GM18909 (cell line): Measurements from ENCODE around the gene EEF1AKMT2.
A peak's percentile ranks its signal among the peaks of the same experiment; 100 is the strongest.

Experiments
- ATAC-seq: cut with Tn5 transposase; IDR thresholded peaks from one replicate; pipeline ENCODE4 v1.9.1; 2021; ENCODE audit warnings: mild to moderate bottlenecking; ENCODE audit not compliant: unreplicated experiment, poor library complexity

The EEF1AKMT2 gene

DNA sequence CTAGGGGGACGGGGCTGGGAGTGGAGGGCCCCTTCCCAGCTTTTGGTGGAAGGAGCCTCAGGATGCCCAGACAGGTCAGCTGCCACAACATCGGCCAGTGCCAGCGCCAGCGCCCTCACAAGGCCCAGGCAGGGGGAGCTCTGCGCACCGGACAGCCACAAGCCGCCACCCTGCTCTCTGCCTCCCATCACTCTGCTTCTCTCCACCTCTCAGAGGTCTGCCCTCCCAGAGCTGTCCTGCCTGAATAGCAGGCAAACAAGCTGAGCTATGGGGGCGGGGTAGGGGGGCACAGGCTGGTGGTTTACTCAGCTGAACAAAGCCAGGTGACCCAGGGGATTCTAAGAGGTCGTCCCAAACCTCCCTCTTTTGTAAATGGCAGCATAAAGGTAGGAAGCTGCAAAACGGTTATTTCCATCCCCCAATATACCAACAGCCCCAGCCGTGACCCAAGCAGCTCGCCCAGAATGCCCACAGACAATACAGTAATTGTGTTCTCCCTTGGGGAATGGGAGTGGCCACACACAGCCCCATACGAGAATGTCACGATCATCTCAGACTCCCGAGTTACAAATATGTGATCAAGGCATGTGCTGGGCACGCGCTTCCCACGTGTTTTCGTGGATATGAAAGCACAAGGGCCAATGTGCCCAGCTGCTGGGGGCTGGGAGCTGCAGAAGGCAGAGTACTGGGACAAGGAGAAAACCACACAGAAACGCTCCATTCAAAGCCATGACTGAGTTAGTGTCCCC, 67.2 kb downstream of the EEF1AKMT2 start:
- ATAC-seq, result no peak

DNA sequence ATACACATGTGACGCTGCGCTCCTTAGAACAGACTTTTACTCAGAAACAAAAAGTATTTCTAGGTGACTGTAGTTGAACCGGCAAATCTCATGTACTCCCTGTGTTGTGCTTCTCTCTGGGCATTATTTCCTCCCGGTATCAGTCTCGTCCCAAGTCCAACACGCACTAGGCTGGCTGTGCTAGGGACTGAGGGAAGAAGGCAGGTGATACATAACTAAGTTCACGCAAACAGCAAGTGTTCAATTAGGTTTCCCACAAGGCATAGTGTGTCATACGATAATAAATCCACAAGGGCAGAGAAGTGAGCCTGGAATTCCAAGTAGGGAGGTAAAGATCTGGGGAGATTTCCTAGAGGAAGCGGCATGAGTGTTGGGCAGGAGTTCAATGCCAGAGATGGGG, 67.9 kb downstream of the EEF1AKMT2 start:
- no peak for ATAC-seq

DNA sequence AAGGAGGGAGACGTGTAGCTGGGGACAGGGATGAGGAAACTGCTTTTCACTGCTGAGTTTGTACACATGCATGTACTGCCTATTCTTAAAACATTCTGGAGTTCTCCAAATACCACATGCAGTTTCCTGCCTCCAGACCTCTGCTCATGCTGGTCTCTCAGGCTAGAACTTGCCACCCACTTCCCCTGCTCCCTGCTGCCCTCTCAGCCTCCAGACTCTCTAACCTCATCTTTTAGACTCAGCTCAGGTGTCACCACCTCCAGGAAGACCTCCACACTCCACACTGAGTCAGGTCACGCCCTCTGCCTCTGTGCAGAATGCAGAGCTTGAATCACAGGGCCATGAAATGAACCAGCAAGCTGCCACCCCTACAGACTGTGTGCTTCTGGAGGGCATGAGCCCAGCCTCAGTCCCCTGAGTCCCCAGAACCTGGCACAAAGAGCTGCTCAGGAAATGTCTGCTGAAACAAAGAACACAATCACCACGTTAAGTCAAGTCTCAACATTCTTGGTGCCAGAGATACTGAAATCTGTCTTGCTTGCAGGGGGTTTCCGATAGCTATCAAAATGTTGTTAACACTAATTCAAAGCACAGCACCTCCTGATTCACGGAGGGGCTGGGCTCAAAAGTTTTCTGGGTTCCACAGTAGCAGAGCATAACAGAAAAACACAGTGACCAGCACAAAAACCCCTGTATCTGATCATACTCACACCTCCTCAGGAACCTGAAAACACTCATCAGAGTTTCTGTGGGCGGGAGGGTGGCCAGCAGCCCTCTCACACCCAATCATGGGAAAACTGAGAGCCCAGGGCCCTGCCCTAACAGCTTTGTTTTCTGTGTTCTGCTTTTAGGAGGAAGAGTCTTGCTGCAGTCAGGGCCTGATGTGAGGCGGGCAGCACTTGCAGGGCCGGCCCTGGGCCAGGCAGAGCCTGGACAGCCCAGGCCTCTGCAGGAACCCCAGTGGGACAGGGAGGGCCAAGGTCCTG, 68.6 kb downstream of the EEF1AKMT2 start:
- ATAC-seq, result peak; percentile 74

DNA sequence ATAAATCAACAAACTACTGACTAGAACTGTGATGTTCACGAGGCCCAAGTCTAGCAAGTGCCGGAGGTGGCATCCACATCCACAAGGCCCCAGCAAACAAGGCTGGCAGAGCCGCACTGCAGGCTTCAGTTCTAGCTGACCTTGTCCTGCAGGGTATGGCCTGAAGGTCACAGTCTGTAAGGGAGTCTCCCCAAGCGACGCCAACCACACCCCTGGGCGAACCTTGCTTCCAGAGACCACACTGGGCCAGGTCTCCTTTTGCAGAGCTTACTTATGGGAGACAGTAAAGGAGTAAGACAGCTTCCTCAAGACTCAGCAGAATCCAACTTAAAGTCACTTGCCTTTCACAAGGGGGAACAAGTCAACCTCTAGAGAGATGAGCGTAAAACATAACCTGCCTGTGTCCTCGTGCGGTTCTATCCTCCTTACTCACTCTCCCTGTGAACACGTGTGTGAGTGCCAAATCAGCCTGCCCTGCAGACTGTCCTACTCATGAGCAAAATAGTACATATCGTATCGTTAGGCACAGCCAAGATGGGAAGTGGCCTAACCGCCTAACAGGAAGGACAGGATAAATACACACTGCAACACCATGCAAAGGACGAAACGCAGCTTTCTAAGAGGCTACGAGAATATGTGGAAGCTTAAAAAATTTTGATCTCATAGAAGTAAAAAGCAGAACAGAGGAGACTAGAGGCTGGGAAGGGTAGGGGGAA, 70.2 kb downstream of the EEF1AKMT2 start:
- no peak for ATAC-seq

DNA sequence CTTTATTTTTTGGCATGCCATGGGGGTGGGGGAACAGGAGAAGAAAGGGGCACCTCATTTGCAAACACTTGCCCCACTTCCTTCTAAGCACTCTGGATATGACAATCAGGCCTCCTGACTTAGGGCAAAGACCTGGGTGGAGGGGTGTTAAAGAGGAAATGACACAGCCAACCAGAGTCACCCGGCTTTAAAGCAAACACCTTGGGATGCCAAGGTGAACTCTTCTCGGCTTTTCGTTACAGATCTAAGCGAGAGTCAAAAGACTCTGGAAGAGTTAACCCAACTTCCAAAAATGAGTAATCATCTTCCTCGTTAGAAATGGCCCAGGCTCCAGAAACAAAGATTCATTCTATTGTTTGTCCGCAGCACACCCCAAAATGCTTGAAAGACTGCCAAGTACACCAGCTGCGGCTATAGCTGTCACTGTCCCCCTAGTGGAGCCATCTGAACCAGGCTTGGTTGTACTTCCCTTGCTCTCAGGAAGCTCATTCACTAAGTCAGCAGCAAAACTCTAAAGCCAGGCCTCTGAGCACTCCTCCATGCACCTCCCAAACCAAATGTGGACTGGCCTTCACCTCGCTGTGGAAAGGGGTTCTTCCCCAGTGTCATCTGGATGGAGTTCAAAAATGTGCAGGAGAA, 72.4 kb downstream of the EEF1AKMT2 start:
- peak; percentile 46 for ATAC-seq

DNA sequence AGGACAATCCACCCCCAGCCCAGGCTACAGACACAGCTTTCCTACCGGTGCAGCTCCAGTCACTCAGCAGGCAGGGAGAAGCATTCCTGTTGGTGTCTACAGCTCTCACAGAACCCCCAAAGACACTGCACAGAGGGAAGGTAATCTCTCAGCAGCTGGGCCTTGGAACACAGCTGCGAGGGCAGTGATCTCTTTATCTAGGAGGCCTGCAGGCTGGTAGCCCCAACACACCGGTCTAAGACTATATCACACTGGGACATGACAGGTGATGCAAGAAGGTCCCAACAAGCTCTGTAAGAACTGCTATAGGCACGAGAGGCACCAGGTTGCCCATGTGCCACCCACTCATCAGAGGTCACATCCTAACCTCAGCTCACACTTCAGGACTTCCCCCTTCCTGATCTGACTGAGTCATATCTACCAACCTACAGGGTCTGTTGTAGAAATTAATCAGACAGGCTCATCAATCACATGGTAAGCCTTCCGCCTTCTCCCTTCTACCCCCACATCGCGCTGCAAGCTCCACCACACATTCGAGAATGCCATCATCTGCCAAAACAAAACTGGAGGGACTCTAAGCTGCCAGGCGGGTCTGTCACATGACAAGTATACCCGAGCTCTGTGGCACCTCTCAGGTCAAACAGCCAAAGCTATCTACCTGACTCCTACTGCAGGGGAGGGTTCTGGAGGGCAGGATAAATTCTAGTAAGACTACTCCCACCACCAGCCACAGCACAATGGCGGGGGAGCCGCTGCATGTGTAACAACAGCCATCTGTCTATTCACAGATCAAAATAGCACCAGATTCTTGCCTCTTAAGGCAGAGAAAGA, 73.6 kb downstream of the EEF1AKMT2 start:
- peak; percentile 65 for ATAC-seq

DNA sequence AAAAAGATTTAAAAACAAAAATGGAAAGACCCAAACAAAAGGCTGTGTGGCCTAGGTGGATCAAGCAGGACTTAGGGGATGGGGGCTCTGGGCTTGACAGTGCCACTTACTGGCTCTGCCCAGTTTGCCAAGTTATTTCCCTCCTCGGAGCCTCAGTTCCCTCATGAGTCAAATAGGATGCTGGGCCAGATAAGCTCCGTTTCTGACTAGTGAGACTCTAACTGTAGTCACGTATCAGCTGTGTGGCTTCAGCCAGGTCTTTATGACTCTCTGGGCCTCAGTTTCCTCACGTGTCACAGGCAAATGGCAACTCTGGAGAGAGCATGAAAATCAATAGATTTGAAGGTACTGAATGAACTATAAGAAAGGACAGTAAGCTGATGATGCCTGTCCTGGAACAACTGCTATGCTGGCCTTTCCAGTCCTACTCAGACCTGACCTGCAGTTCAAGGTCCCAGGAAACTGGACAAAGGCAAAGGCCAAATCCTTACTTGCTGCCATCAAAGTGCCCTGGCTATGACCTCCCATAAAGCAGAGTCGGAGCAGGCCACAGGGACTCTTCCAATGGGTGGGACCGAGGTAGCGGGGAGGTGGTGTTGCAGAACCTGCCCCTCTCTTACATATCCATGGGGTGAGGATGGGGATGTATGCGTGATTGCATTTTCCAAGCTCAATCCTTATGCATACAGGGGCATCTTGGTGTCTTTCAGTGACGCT, 74.5 kb downstream of the EEF1AKMT2 start:
- ATAC-seq, result no peak

DNA sequence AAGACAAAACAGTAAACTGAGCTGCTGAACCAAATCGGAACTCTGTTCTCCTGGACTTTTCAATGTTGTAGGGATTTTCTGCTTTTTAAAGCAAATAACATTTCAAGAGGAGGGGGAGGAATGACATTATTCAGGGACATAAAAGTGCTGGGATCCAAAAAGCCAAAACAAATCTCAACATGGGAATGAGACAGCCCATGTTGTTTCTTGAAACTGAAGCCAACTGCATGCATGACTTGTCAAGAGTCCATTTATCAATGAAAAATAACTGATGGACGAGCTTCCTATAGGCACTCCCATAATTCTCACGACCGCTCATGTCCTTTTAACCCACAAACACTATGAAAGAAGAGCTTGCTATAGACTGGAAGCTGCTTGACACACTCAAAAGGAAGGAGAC, 75.3 kb downstream of the EEF1AKMT2 start:
- no peak for ATAC-seq

DNA sequence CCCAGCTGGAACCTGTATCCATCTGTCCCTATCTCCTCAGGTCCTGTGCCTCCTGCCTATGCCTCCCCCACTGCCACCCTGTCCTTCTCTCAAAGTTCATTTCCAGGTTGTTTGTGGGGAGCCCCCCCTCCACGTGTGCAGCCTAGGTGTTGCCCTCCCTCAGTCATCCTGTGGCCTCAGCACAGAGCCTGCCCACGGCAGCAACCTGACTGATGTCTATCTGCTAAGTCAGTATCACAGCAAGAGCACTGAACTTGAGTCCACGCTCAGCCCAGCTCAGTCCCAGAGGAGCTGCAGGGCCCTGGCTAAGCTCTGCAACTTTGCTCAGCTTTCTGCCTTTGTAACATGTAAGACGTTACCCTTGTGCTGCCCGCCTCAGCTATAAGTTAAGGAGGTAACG, 76.2 kb downstream of the EEF1AKMT2 start:
- ATAC-seq, result no peak

DNA sequence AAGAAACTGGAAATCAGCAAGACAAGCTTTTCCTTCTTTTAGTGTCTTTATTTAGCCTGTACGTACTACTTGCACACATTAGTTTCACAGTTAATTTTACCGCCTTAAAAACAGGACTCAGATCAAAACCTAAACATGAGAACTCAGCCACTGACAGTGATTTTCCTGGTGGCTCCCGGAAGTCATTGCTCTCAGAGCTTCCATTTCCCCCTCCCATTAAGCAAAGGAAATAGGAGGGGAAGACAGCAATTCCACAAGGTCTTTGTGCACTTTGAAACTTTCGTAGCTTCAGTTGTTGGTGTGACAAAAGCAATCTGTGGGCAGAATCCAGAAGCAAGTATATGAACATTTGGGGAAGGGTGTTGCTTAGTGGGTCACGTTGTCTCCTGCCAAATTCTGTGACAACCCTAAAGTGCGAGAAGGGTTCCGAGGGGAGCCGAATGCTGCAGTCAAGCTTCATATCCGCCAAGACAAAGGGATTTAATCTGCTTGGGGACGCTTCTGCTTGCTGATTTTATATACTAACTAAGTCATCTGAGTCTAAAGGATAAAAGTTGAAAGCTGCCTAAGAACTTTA, 77.9 kb downstream of the EEF1AKMT2 start:
- ATAC-seq, result no peak

DNA sequence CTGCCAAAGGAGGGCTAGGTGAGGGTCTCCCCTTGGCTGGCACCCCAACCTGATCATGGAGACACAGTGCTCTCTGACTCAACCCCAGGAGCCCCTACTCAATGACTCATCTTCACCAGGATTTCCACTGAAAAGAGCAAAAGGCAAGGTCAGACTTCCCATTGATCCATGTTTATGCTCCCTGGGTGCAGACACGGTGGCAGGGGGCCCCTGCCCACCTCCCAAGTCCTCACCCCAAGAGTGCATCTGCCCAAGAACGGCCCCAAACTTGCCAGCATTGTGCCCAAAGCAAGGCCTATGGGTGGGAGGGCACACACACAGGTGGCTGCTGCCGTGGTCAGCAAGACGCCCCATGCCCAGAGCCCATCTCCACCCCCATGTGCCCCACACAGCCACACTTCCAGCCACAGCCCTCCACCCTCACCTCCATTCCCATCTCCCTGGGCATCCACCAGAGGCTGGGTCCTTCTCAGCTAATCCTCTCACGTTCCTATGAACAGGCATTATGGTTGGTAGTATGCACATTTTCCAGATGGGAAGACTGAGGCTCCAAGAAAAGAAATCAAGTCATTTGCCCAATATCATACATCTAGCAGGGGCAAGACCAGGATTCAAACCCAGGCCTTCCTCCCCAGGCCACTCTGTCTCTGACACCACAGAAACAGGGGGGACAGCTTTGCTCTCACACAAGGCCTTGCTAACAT, 78.8 kb downstream of the EEF1AKMT2 start:
- ATAC-seq, result no peak

DNA sequence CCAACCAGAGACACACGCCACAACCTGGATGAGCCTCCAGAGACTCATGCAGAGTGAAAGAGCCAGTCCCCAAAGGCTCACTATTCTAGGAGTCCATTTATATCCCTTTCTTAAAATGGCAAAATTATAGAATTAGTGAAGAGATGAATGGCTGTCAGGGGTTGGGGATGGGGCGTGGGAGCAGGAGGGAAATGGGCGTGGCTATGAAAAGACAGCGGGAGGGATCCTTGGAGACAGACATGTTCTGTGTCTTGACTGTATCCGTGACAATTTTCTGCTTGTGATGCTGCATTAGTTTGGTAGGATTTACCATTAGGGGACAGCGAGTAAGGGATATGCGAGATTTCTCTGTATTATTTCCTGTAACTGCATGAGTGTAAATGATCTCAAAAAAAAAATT, 80.5 kb downstream of the EEF1AKMT2 start:
- ATAC-seq, result no peak

DNA sequence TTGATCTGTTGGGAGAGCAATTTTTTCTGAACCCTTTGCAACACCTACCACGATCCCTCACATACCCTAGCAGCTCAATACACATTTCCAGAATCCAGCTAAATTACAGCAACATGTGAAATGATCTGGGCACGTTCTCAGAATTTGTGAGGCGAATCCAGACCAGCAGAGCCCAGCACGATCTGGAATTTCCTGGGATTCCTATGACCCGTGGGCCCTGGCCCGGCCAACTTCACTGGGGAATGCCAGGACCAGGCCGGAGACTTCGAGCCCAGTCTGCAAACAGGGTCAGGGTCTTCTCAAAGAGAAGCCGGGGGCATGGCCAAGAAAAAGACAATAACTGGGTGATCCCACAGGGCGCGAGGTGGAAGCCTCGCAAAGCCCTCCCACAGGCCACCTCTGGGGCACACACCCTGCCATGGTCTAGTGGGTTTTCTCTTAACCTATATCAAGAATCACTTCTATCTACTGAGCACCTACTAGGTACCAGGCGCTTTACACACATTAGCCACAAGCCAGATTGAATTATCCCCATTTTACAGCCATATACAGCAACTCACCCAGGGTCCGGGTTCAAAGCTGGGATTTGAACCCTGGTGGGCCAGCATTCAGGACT, 81.3 kb downstream of the EEF1AKMT2 start:
- ATAC-seq, result no peak

DNA sequence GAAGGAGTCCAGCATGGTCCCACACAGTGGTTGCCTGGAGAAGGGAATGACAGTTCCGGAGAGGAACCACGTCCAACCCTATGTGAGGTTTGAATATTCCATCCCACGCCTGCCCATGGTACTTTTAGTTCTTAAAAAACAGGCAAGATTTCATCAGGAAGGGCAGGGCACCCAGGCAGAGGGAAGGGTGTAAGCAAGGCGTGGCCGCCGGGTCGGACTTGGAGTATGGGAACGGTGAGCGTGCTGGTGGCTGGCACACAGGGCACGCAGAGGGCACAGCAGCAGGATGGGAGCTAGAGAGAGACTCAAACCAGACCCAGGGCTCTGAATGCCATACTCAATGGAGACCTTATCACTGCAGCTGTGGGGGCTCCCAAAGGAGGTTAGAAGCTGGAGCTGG, 81.8 kb downstream of the EEF1AKMT2 start:
- ATAC-seq, result no peak

DNA sequence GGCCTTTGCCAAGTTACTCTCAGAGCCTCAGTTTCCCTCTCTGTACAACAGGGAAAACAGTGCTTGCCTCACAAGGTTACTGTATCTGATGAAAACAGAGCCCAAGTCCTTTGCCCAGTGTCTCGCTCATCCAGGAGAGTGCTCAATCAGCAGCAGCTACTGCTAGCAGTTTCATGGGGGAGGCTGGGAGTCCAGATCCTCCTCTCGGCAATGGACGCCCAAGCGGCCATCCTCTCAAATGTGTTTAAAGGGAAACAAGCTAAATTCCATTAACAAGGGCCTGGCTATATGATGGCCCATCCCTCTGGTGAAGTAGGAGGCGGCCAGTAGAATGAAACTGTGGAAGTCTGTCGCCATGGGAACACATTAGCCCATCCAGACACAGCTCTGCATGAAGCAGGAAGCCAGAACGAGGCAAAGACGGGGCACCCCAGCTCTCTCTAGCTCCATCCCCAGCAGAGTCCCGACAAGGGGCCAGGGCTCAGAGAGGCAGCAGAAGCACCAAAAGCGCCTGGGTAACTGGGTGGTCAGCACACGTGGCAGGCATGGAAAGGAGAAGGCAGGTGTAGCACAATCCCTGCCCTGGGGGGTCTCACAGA, 82.7 kb downstream of the EEF1AKMT2 start:
- ATAC-seq, result no peak

DNA sequence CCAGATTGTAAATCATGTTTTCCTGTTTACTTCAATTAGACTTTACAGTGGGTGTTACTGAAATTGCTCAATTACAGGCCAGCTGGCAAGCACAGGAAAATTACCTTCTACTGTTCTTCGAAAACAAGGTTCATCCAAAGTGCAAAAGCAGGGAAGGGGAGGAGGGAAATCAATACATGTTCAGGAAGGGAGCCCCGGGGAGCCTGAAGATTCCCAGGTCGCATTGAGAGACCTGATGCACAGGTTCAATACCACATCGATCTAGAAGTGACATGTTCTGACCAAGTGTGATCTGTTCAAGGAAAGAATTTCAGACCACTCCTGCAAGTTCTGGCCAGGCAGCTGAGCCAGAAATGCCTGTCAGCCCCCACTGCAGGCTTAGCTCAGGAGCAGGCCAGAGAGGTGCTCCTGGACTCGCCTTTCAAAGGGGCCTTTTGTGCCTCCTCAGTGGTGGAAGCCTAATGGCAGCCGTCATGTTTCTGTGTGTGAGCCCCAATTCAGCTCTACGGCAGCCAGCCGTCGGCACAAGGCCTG, 83.4 kb downstream of the EEF1AKMT2 start:
- no peak for ATAC-seq
